ENCODE measurements around the gene EEF1G. TPM values are rescaled to one million over a fixed set of nuclear protein-coding genes. Genes with fewer than 3 reads are reported as not detected.

EEF1G gene
- total RNA-seq, 6 experiments from 2014 or later: 442 to 450 (median 449) TPM

GRCh38 chr11:62542111-62542745 lies 31.5 kb downstream of the EEF1G start:
- Histone ChIP-seq H3K27ac (peak overlapping the region; percentile 45 to 96 (median 46)), H3K27me3 (no peaks in the 10 kb centered on the region), H3K4me3 (peak overlapping the region in 2 of 3 donors; percentile 44 to 80), H3K4me1 (peaks cover 0 to 56% (median 28%) of the 10 kb centered on the region in 4 donors), H3K36me3 (no peaks in the 10 kb centered on the region), H3K9me3 (no peaks in the 10 kb centered on the region)
- no peak for TF ChIP-seq CTCF (IDR thresholded peaks at IDR 0.05)
- no peak for TF ChIP-seq POLR2A (IDR thresholded peaks at IDR 0.05)
- DNase-seq (no peak), ATAC-seq (no peak)
- 22% methylated on average over 6 of the region's 6 CpGs for WGBS (ENCODE audit: insufficient coverage, low coverage, low lambda C conversion rate, missing lambda C conversion rate)
- intact Hi-C loops (cut with DNase I): loop anchor here in 1 of 2 donors (5.0 kb wide), 1 partner anchor 120 kb away; no protein-coding TSS in a partner anchor

GRCh38 chr11:62540804-62541701 lies 32.6 kb downstream of the EEF1G start:
- peak in 3 of 4 donors; percentile 1 to 25 (median 5) for ATAC-seq
- 25% methylated on average over 7 of the region's 16 CpGs for whole genome bisulfite sequencing (ENCODE audit: insufficient coverage, low coverage, low lambda C conversion rate, missing lambda C conversion rate)
- Histone ChIP-seq H3K27me3 (no peaks in the 10 kb centered on the region), H3K27ac (peak overlapping the region in 1 of 3 donors; percentile 28), H3K36me3 (no peaks in the 10 kb centered on the region), H3K4me1 (peaks cover 0 to 56% (median 27%) of the 10 kb centered on the region in 4 donors), H3K9me3 (no peaks in the 10 kb centered on the region), H3K4me3 (no peak overlapping the region)
- no peak for DNase-seq
- TF ChIP-seq CTCF (IDR thresholded peaks at IDR 0.05) (no peak), POLR2A (IDR thresholded peaks at IDR 0.05) (no peak)
- intact Hi-C loops (cut with DNase I): loop anchor here in 1 of 2 donors (5.0 kb wide), 1 partner anchor 119 kb away; no protein-coding TSS in a partner anchor

GRCh38 chr11:62539238-62539925 lies 34.3 kb downstream of the EEF1G start:
- intact Hi-C loops (cut with DNase I): no loop called here
- WGBS (ENCODE audit: insufficient coverage, low coverage, low lambda C conversion rate, missing lambda C conversion rate): 0% methylated on average over 2 of the region's 13 CpGs
- TF ChIP-seq POLR2A (IDR thresholded peaks at IDR 0.05) (no peak), CTCF (IDR thresholded peaks at IDR 0.05) (no peak)
- Histone ChIP-seq H3K4me3 (no peak overlapping the region), H3K36me3 (peaks cover 4 to 12% (median 9%) of the 10 kb centered on the region in 4 donors), H3K9me3 (no peaks in the 10 kb centered on the region), H3K27me3 (no peaks in the 10 kb centered on the region), H3K4me1 (peaks cover 0 to 51% (median 25%) of the 10 kb centered on the region in 4 donors), H3K27ac (no peak overlapping the region)
- ATAC-seq (peak; percentile 30 to 44 (median 34)), DNase-seq (peak; percentile 57 to 78 (median 62))

GRCh38 chr11:62538470-62539237 lies 35.0 kb downstream of the EEF1G start:
- no peak overlapping the region for H3K27ac ChIP-seq
- intact Hi-C loops (cut with DNase I): no loop called here
- H3K9me3 ChIP-seq: no peaks in the 10 kb centered on the region
- peaks cover 0 to 46% (median 24%) of the 10 kb centered on the region in 4 donors for H3K4me1 ChIP-seq
- ATAC-seq (no peak), DNase-seq (no peak)
- H3K4me3 ChIP-seq: no peak overlapping the region
- no peaks in the 10 kb centered on the region for H3K27me3 ChIP-seq
- TF ChIP-seq POLR2A (IDR thresholded peaks at IDR 0.05): no peak
- no peak for TF ChIP-seq CTCF (IDR thresholded peaks at IDR 0.05)
- H3K36me3 ChIP-seq: peaks cover 9 to 19% (median 15%) of the 10 kb centered on the region in 4 donors
- 78% methylated on average over 11 of the region's 19 CpGs for WGBS (ENCODE audit: insufficient coverage, low coverage, low lambda C conversion rate, missing lambda C conversion rate)
